HG03139 (cell line): Measurements from ENCODE around the gene DPAGT1.
A peak's percentile ranks its signal among the peaks of the same experiment; 100 is the strongest.
"Not testable (repeated sequence)": the region's sequence is repeated elsewhere in the genome, so short reads cannot be mapped to it uniquely, and the experiment has no call there.

Source experiments
- ATAC-seq: cut with Tn5 transposase; IDR thresholded peaks from one replicate; pipeline ENCODE4 v1.9.1; 2021; ENCODE audit not compliant: unreplicated experiment

Gene DPAGT1

DNA sequence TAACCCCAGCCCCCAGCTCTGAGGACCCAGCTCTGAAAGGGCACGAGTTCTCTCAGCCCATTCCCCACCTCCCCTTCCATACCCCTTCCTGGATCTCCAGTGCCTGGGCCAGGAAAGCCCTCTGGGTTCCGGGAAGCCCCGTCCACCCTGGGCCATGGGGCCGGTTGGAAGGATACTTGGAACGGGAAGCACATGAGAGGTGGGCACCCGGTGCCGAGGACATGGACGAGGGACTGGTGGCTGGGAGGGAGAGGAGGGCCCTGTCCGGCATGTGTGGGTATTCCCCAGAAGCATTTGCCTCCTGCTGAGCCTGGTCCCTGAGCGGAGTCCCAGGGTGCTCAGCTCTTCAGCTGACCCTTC lies 14.6 kb upstream of the DPAGT1 start:
- ATAC-seq: no peak

GRCh38 chr11:119115484-119116234 lies 14.0 kb upstream of the DPAGT1 start:
- no peak for ATAC-seq

DNA sequence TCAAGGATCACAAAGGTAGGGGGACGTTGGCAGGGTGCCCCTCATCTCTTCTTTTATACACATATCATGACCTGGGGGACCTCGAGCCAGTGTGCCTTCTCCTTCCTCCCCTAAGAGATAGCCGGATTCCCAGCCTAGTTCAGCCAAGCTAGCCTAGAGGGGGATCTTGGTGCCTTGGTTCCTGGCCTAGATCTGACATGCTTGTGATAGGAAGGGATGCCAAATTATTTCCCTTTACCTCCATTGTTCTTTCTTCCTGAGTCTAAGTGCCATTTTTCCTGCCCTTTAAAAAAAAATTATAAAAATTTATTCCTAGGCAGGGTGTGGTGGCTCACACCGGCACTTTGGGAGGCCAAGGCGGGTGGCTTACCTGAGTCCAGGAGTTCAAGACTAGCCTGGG lies 12.7 kb upstream of the DPAGT1 start:
- no peak for ATAC-seq

DNA sequence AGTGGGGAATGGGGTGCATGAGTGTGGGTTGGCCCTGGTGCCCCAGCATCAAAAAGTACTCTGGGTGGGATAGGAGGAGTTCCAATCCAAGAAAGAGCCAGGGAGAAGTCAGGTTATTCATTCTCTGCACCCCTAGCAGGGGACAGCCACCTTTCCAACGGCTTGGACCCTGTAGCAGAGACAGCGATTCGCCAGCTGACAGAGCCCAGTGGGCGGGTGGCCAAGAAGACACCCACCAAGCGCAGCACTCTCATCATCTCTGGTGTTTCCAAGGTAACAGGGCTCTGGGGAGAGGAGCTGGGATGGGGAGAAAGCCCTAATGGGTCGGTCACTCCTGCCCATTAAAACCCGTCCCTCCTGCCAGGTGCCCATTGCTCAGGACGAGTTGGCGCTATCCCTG lies 12.1 kb upstream of the DPAGT1 start:
- ATAC-seq: no peak

DNA sequence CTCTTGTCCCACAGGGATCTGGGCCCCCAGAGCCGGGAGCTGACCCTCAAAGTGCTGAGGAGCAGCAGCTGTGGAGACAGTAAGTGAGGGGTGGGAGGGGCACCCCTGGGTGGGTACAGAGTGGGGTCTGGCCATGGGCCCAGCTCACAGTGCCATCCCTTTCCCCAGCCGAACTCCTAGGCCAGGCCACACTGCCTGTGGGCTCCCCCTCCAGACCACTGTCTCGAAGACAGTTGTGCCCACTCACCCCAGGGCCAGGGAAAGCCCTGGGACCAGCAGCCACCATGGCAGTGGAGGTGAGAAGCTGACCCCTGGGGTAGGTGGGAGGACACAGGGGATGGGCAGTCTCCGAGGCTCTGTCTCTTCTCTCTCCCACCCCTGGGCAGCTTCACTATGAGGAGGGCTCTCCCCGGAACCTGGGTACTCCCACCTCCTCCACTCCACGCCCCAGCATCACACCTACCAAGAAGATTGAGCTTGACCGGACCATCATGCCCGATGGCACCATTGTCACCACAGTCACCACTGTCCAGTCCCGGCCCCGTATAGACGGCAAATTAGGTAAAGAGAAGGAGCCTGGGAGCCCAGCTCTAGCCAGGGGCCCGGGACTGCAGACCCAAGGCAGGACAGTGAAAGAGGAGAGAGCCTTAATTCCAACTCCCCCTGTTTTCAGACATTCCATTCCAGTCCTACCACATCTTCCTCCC lies 10.8 kb upstream of the DPAGT1 start:
- ATAC-seq: no peak

DNA sequence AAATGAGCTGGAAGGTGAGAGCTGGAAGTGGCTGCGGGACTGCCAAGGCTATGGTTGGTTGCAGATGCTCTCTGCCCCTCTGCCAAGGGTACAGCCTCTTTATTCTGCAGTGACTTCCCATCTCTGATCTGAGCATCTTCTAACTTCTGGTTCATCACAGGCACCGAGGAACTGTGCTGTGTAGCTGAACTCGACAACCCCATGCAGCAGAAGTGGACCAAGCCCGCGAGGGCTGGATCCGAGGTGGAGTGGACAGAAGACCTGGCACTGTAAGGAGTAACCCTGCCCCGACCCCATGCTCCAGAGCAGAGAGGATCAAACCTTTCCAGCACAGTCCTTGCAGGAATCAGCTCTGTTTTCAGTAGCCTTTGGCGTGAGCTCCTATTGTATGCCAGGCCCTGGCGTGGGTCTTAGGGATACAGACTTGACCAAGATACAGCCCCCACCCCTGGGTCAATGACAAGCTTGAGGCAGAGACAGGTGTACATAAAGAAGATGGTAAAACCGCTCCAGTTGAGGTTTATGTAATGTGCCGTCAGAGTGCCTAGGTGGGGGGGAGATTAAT lies 9.8 kb upstream of the DPAGT1 start:
- no peak for ATAC-seq

- no peak for ATAC-seq
Observed at GRCh38 chr11:119110439-119110838, 8.8 kb upstream of the DPAGT1 start.

DNA sequence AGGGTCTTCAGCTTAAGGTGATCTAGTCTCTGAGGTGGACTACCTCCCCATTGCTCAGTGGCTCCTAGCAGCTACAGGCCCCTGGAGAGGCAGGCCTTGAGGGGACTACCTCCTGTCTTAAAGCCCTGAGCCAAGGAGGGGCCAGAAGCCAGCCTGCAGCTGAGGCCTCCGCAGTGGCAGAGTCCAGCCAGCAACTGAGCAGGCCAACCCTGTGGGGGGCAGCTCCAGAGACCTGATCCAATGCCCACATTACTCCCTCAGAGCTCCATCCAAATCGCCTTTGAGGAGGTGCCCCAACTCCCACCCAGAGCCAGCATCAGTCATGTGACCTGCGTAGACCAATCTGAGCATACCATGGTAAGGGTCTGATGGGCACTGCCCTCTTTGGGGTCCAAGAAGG lies 8.2 kb upstream of the DPAGT1 start:
- ATAC-seq: no peak

GRCh38 chr11:119108857-119109221 lies 7.2 kb upstream of the DPAGT1 start:
- ATAC-seq: no peak

DNA sequence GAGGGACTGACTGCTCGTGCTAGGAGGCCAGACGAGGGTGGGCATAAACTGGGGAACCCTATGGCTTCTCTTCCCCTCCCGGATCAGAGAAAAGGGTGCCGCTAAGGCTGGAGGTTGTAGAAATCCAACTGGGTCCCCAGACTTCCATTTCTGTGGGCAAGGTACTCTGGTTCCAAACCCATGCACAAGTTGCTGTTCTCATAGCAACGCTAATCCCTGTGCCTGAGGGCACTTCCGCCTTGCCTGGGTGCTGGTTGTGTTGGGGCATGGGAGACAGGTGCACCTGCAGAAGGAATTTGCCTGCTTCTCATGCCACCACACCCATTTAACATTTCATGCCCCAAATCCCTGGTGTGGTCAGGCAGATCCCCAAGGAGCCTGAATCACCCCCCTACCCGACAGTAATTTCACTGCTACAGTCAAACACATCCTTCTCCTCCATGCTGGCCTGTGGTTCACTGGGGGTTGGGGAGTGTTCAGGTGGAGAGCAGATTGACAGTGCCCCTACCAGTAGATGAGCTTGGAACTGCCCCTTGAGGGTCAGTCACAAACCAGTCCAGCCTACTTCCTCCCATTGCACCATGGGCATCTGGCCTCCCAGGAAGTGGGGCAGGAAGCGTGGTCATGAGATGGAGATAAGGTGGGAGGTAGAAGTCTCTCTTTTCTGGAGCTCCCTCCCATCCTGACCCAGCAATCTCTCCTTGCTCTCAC lies 6.6 kb upstream of the DPAGT1 start:
- ATAC-seq: no peak

DNA sequence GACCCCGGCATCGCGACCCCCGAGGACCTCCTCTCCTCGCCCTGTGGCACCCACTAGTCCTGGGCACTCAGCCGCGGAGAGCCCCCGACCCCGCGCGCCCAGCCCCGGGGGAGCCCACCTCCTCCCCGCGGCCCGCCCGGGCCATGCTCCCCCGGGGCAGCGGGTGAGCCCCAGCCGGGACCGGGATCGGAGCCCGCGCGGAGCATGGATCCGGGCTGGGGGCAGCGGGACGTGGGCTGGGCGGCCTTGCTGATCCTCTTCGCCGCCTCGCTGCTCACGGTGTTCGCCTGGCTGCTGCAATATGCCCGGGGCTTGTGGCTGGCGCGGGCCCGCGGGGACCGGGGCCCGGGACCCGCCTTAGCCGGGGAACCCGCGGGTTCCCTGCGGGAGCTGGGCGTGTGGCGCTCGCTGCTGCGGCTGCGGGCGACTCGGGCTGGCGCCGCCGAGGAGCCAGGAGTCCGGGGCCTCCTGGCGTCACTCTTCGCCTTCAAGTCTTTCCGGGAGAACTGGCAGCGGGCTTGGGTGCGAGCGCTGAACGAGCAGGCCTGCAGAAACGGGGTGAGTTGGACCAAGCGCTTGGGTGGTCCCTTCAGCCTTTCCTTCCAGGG lies 6.0 kb upstream of the DPAGT1 start:
- ATAC-seq: peak; percentile 14

GRCh38 chr11:119106564-119107537 lies 5.2 kb upstream of the DPAGT1 start, which contains the start of gene C2CD2L:
Gene C2CD2L, plus strand, starts transcription at chr11:119107344. Its CDS starts 398 bp downstream, at chr11:119107742.
- peak; percentile 71 for ATAC-seq

- ATAC-seq: no peak
Observed at GRCh38 chr11:119103793-119104192, 2.1 kb upstream of the DPAGT1 start.

- not testable (repeated sequence) for ATAC-seq
Observed at GRCh38 chr11:119103161-119103664, 1.6 kb upstream of the DPAGT1 start.

DNA sequence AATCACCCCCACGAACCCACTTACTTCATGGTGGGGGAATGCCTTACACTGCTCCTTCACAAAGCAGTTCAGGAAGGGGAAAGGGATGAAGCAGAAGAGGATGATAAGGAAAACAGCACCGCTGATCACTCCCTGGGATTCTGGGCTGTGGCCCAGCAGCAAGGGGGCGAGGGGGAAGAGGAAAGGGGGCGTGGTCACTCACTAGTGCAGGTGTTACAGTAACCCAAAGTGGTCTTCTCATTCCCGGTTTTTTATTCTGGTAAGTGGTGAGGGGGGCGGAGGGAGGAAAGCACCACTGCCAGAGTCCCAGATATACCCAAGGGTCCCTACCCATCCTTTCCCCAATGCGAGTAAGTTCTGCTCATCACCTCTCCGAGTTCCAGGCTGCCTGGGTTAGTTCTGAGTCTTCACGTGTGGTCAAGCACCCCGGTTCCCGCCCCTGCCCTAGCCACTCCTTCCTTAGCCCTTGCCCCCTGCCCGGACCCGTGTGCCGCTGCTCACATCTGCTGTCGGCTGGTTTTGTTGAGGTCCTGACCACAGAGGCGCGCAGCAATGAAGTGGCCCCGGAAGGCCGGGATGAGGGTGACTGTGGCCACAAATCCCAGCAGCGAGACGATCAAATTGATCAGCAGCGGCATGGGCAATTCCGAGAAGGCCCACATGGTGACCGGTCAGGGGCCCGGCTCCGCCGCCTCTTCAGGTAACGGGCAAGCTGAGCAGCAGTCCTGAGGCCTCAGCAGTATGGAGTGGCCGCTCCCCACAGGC lies 477 bp downstream of the DPAGT1 start:
- peak; percentile 22 for ATAC-seq

DNA sequence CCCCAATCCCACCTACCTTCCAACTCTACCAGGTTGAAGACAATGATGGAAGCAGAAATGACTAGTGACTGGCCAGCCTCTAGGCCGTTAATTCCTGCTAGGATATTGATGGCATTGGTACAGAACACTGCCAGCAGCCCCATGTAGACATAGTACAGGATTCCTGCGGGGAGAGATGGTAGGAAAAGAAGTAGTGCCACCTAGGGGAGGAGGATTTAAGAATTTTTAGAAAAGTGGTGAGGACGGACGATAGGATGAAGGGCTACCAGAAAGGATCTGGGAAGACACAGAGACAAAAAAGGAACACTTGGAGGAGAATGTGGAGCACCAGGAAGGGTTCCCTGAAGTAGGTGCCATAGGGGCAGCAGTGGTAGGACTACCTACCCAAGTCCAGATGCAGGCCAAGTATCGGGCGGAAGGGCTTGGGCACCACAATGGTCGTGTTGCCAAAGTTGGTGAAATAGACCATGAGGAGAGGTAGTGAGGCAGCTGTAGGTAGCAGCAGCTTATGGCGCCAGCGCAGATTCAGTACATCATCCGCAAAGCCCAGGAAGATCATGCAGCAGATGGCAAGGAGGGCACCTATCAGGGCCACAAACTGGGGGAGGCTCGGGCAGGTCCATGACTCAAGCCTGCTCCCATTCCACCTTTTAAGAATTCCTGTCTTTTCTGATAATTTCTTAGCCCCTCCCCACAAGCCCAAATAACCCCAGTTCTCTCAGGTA lies 1.2 kb downstream of the DPAGT1 start:
- ATAC-seq: no peak

- no peak for ATAC-seq
Observed at GRCh38 chr11:119099711-119100110, 1.9 kb downstream of the DPAGT1 start.

DNA sequence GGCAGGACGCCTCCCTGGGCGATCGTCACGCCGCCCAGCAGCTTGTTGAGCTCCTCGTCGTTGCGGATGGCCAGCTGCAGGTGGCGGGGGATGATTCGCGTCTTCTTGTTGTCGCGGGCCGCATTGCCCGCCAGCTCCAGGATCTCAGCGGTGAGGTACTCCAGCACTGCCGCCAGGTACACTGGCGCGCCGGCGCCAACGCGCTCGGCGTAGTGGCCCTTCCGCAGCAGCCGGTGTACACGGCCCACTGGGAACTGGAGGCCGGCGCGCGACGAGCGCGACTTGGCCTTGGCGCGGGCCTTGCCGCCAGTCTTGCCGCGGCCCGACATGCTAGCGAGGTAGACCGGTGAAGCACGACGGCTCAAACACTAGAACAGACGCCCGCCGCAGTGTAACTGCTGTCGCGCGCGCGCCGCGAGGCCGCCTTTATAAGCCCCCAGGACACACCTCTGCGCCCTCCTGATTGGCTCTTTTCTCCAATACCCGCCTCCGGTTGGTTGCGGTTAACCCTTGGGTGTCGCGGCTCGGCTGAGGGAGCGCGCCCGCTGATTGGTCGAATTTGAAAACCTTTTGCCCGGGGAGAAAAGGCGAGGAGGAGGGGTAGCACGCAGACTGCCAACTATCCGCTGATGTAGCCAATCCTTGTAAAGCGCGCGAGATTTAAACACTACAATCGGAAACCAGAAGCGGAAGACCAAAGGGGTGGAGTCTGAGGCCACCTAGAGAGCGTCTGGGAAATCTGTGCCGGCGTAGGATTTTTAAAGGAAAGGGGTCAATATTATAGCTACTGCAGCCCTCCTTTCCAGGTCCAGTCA lies 6.4 kb downstream of the DPAGT1 start:
- ATAC-seq: peak; percentile 79
